ENCODE measurements around the gene KRT86.
A peak's percentile ranks its signal among the peaks of the same experiment; 100 is the strongest.

KRT86 gene

DNA sequence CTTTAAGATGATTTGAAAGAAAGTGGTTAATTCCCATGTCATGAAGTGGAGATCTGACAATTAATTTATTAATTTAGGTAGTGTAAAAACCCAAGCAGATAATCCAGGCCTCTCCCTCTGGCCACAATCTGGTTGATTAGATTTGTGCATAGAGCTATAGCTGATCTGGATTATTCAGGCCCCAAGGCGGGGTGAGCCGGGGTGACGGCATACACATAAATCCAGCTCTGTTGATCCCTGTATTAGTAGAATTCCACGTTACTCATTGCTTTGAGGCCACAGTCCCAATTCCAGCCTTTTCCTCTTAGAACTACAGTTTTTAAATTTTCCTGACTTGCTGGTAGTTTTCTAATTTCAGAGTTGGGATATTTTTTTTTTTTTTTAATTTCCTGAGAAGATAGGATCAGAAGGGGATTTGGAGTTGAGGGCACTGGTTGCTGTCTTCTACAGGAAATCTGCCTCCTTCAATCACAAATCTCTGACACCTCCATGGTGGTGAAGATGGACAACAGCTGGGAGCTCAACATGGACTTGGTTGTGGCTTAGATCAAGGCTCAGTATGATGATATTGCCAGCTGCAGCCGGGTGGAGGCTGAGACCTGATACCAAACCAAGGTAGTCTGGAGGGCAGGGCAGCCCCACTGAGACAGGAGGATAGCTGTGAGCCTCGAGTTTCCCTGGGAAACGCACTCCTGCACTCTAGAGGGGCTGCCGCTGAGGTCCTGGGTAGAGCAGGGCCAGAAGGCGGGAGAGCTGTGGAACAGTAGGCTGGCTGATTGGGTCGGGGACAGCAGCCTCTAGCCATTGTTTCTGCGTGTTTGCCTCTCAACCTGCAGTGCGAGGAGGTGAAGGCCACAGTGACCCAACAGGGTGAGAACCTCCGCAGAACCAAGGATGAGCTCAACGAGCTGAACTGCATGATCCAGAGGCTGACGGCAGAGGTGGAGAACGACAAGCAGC, 73.4 kb downstream of the KRT86 start:
- H3K9me3 ChIP-seq (ENCODE audit: control insufficient read depth, low read length): no peaks in the 10 kb centered on the region
- no peaks in the 10 kb centered on the region for H3K27me3 ChIP-seq (ENCODE audit: control insufficient read depth, insufficient read depth, low read length)
- H3K36me3 ChIP-seq (ENCODE audit: control insufficient read depth, insufficient read depth, low read length): no peaks in the 10 kb centered on the region
- no peak overlapping the region for H3K4me3 ChIP-seq (ENCODE audit: low read length)
- peaks cover 67% of the 10 kb centered on the region for H3K4me1 ChIP-seq (ENCODE audit: control insufficient read depth, insufficient read depth, low read length)
- peak overlapping the region; percentile 47 for H3K9ac ChIP-seq (ENCODE audit: low read length)

DNA sequence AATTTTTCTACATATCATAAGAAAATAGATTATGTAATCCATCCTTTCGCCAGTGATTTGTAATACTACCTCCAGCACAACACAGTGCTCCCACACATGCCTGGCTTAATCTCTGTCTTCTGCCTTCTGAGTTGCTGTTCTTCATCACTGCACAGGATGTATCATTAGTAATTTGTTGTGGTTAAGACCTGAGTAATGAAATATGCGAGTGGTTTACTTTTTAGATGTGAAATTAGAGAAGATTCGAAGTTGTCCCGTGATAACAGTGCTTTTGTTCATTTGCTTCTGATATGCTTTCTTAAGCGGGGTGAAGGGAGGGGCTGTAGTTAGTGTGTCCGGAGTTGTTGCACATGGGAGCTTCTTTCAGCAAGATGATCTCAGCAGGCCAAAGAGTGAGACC, 74.8 kb downstream of the KRT86 start:
- peaks cover 67% of the 10 kb centered on the region for H3K4me1 ChIP-seq (ENCODE audit: control insufficient read depth, insufficient read depth, low read length)
- no peaks in the 10 kb centered on the region for H3K27me3 ChIP-seq (ENCODE audit: control insufficient read depth, insufficient read depth, low read length)
- no peaks in the 10 kb centered on the region for H3K36me3 ChIP-seq (ENCODE audit: control insufficient read depth, insufficient read depth, low read length)
- no peaks in the 10 kb centered on the region for H3K9me3 ChIP-seq (ENCODE audit: control insufficient read depth, low read length)
- no peak overlapping the region for H3K4me3 ChIP-seq (ENCODE audit: low read length)
- no peak overlapping the region for H3K9ac ChIP-seq (ENCODE audit: low read length)

DNA sequence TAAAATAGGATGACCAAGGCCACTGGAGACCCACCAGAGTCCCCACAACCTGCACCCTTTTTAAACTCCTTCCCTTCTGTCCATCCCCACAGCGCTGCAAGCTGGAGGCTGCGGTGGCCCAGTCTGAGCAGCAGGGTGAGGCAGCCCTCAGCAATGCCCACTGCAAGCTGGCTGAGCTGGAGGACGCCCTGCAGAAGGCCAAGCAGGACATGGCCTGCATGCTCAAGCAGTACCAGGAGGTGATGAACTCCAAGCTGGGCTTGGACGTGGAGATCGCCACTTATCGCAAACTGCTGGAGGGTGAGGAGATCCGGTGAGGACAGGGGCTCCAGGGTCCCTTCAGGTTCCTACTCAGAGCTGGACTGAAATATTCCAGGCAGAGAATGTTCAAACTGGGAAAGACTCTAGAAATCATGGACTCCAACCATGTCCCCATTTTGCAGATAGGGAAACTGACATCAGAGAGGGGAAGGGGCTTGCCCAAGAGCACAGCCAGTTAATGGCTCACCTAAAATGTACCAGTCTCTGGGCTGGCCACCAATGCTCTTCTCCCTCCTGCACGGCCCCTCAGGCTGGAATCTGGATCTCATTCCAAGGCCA, 75.7 kb downstream of the KRT86 start:
- H3K9ac ChIP-seq (ENCODE audit: low read length): no peak overlapping the region
- no peaks in the 10 kb centered on the region for H3K9me3 ChIP-seq (ENCODE audit: control insufficient read depth, low read length)
- no peaks in the 10 kb centered on the region for H3K36me3 ChIP-seq (ENCODE audit: control insufficient read depth, insufficient read depth, low read length)
- no peaks in the 10 kb centered on the region for H3K27me3 ChIP-seq (ENCODE audit: control insufficient read depth, insufficient read depth, low read length)
- H3K4me1 ChIP-seq (ENCODE audit: control insufficient read depth, insufficient read depth, low read length): peaks cover 57% of the 10 kb centered on the region
- no peak overlapping the region for H3K4me3 ChIP-seq (ENCODE audit: low read length)

DNA sequence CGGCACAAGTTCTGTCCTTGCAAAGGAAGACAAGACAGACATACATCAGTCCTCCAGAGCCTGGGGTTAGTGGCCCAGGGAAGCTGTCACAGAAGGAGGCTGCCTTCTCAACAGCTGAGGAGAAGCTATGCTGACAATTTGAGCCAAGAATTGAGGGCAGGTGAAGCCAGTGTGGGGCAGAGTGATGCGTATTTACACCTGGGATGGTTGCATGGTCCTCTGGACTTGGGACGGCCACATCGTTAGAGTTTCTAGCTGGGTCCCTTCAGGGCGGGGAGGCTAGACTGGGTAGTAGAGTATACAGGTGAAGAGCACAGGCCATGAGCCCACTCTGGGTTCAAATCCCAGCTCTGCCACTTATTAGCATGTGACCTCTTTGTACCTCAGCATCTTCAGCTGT, 76.3 kb downstream of the KRT86 start:
- no peaks in the 10 kb centered on the region for H3K27me3 ChIP-seq (ENCODE audit: control insufficient read depth, insufficient read depth, low read length)
- peaks cover 53% of the 10 kb centered on the region for H3K4me1 ChIP-seq (ENCODE audit: control insufficient read depth, insufficient read depth, low read length)
- H3K4me3 ChIP-seq (ENCODE audit: low read length): no peak overlapping the region
- H3K9me3 ChIP-seq (ENCODE audit: control insufficient read depth, low read length): no peaks in the 10 kb centered on the region
- H3K9ac ChIP-seq (ENCODE audit: low read length): no peak overlapping the region
- H3K36me3 ChIP-seq (ENCODE audit: control insufficient read depth, insufficient read depth, low read length): no peaks in the 10 kb centered on the region

DNA sequence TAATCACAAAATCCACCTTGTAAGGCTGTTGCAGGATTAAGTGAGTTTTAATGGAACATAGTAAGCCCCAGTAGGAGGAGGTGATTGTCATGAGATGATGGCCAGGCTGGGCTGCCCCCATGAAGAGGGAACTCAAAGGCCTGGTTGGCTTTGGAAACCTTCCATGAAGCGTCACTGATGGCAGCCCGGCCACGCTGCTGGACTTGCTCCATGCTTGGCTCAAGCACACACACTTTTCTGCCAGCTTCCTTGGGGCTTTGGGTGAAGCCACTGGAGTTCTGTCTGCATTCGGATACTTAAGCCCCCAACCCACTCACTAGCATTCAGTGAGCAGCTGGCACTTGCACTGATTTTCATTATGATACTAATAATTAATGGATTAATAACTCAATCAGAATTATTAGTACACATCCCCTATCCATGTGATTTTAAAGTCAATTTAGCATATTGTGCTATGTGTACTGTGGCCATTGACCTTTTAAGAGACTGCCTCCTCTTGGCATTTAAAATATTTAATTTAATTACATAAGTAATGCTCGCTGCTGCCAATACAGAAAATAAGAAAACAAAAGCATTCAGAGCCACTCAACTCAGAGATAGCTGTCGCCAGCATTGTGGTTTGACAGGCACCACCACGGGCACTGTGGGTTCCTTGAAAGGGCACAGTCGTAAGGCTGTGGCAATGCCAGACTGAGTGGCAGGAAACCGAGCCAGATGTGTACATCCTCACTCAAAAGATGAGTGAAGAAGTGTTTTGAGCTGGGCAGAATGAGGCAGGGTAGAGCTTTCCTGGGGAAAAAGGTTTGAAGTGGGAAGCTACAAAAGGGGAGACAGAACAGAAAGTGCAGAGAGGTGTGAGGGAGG, 77.0 kb downstream of the KRT86 start:
- no peak overlapping the region for H3K4me3 ChIP-seq (ENCODE audit: low read length)
- H3K9me3 ChIP-seq (ENCODE audit: control insufficient read depth, low read length): no peaks in the 10 kb centered on the region
- no peaks in the 10 kb centered on the region for H3K36me3 ChIP-seq (ENCODE audit: control insufficient read depth, insufficient read depth, low read length)
- no peaks in the 10 kb centered on the region for H3K27me3 ChIP-seq (ENCODE audit: control insufficient read depth, insufficient read depth, low read length)
- peaks cover 47% of the 10 kb centered on the region for H3K4me1 ChIP-seq (ENCODE audit: control insufficient read depth, insufficient read depth, low read length)
- H3K9ac ChIP-seq (ENCODE audit: low read length): no peak overlapping the region

DNA sequence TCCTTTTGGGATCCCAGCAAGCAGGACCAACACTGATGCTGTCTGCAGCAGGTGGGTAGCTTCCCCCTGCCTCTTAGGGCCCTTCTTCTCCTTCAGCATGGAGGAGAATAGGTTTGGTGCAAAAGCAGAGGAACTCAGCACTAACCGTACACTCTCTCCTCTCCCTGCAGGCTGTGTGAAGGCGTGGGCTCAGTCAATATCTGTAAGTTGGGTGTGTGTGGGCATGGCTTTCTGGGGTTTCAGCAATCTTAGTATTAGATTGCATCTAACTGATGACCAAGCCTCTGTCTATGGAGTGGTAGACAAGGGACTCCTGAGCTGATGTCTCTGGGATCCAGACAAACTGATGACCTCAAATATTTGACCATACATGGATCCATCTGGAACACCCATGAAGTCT, 78.5 kb downstream of the KRT86 start:
- Histone ChIP-seq H3K4me1 (ENCODE audit: control insufficient read depth, insufficient read depth, low read length) (peaks cover 34% of the 10 kb centered on the region), H3K36me3 (ENCODE audit: control insufficient read depth, insufficient read depth, low read length) (no peaks in the 10 kb centered on the region), H3K9ac (ENCODE audit: low read length) (no peak overlapping the region), H3K4me3 (ENCODE audit: low read length) (no peak overlapping the region), H3K9me3 (ENCODE audit: control insufficient read depth, low read length) (no peaks in the 10 kb centered on the region), H3K27me3 (ENCODE audit: control insufficient read depth, insufficient read depth, low read length) (no peaks in the 10 kb centered on the region)

DNA sequence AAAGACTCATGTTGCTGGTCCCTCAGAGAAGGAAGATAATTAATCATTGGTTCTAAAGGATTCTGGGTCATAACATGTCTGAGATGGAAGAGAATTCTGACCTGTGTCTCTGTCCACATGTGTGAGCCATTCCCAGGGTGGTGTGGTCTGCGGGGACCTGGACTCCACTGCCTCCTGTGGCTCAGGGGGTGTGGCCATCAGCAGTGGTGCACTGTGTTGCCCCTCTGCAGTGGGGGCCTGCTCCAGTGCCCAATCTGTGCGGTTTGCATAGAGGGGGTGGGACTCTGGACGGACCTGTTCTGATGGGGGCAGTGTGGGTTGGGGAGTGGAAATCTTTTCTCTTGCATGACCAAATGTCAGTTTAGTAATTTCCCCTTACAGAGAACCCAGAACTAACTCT, 79.3 kb downstream of the KRT86 start:
- peaks cover 29% of the 10 kb centered on the region for H3K4me1 ChIP-seq (ENCODE audit: control insufficient read depth, insufficient read depth, low read length)
- no peaks in the 10 kb centered on the region for H3K36me3 ChIP-seq (ENCODE audit: control insufficient read depth, insufficient read depth, low read length)
- no peaks in the 10 kb centered on the region for H3K9me3 ChIP-seq (ENCODE audit: control insufficient read depth, low read length)
- H3K9ac ChIP-seq (ENCODE audit: low read length): no peak overlapping the region
- no peaks in the 10 kb centered on the region for H3K27me3 ChIP-seq (ENCODE audit: control insufficient read depth, insufficient read depth, low read length)
- no peak overlapping the region for H3K4me3 ChIP-seq (ENCODE audit: low read length)

DNA sequence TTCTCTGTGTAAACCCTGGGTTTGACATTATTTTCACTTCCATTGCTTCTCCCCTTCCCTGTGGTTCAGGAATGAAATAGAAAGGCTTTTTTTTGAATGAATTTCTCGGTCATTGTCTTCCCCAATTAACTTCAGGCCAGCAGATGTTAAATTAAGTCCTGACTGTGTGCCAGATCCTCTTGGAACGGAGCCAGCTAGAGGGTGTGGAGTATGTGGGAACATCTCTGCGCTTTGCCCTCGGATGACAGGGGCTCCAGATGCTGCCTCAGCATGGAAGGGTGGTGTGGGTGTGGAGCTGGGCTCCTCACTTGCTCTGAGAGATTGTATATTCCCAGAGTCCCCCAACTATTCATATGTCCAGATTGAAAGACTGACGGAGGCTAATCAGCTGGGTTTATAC, 79.8 kb downstream of the KRT86 start:
- Histone ChIP-seq H3K36me3 (ENCODE audit: control insufficient read depth, insufficient read depth, low read length) (no peaks in the 10 kb centered on the region), H3K9ac (ENCODE audit: low read length) (no peak overlapping the region), H3K27me3 (ENCODE audit: control insufficient read depth, insufficient read depth, low read length) (no peaks in the 10 kb centered on the region), H3K9me3 (ENCODE audit: control insufficient read depth, low read length) (no peaks in the 10 kb centered on the region), H3K4me3 (ENCODE audit: low read length) (no peak overlapping the region), H3K4me1 (ENCODE audit: control insufficient read depth, insufficient read depth, low read length) (peaks cover 29% of the 10 kb centered on the region)

DNA sequence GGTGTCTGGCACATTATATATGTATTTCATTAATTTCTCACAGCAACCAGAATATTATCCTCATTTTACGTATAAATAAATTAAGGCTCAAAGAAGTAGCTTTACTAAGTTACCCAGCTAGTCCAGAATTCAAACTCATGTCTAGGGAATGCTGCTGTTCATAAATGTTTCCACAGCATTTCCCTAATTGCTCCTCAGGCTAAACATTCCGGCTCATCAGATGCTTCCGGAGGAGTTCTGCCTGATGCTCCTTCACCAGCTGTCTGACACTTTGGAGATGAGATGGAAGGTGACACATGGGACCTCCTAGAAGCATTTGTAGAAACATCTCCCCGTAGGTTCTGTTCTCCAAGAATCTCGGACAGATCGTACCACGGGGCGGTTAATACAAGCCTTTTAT, 80.7 kb downstream of the KRT86 start:
- Histone ChIP-seq H3K9me3 (ENCODE audit: control insufficient read depth, low read length) (no peaks in the 10 kb centered on the region), H3K4me1 (ENCODE audit: control insufficient read depth, insufficient read depth, low read length) (peaks cover 29% of the 10 kb centered on the region), H3K27me3 (ENCODE audit: control insufficient read depth, insufficient read depth, low read length) (no peaks in the 10 kb centered on the region), H3K36me3 (ENCODE audit: control insufficient read depth, insufficient read depth, low read length) (no peaks in the 10 kb centered on the region), H3K4me3 (ENCODE audit: low read length) (no peak overlapping the region), H3K9ac (ENCODE audit: low read length) (no peak overlapping the region)

DNA sequence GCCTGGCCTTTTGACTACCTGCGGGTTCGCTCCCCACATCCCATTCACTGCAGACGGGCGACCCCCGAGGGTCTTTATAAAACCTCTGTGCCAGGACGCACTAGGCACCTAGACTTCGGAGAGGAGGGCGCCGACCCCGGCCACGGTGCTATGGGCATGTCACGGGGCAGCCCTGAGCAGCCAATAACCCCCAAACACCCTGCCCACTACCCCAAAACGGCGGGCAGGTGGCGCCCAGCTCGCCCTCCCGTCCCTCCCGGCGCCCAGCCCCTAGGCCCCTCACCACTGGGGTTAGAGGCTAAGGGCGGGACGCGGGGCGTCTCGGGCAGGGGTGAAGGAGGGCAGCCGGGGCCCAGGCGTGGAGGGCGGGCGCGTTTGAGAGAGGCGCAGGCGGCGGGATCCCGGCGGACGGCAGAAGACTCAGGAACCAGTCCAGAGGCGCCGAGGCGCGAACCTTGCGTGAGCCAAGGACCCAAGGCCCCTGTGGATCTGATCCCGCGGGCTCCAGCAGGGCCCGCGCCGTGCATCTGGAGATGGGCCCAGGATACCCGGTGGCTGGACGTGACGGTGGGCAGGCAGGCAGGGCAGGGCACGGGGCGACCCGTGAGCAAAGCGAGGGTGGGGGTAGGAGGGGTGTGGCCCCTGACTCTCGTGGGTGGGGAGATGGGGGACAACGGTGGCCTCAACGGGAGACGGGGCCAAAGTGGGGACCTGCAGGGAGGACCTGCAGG, 81.8 kb downstream of the KRT86 start:
- Histone ChIP-seq H3K4me1 (ENCODE audit: control insufficient read depth, insufficient read depth, low read length) (peaks cover 26% of the 10 kb centered on the region), H3K9me3 (ENCODE audit: control insufficient read depth, low read length) (no peaks in the 10 kb centered on the region), H3K27me3 (ENCODE audit: control insufficient read depth, insufficient read depth, low read length) (no peaks in the 10 kb centered on the region), H3K4me3 (ENCODE audit: low read length) (no peak overlapping the region), H3K36me3 (ENCODE audit: control insufficient read depth, insufficient read depth, low read length) (no peaks in the 10 kb centered on the region), H3K9ac (ENCODE audit: low read length) (no peak overlapping the region)

DNA sequence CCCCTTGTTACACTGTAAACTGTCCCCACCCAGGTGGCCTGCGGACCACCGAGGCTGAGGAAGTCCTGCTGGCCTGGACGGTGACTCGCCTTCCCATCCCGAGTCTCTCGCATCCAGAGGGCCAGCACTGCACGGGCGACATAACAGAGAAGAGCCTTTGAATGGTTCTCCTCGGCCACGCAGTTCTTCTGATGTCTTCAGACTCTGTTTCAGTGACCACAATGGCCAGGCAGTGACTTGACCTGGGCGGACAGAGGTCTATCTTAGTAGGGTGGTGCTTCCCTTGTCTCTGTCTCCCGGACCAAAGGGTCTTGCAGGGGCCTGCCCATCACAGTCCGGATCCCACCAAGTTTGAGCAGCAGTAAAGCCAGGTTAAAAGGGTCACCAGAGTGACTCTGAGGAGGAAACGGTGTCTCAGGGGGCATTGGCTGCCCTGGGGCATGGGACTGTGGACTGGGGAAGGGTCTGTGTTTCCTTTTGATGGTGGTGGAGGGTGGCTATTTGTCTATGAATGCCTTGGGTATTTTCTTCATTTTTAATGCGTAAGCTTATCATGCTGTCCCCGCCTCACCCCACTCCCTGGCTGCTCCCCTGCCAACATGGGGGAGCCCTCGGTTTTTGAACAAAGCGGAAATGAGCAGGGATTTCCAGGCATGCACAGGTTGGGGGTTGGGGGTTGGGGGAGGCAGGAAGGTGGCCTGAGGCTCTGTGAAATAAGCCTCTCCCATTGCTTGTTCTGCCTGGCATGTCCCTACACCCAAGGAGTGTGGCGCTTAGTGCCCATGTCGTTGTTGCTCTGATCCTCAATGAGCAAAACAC, 82.5 kb downstream of the KRT86 start:
- no peaks in the 10 kb centered on the region for H3K9me3 ChIP-seq (ENCODE audit: control insufficient read depth, low read length)
- no peak overlapping the region for H3K9ac ChIP-seq (ENCODE audit: low read length)
- H3K4me3 ChIP-seq (ENCODE audit: low read length): no peak overlapping the region
- no peaks in the 10 kb centered on the region for H3K36me3 ChIP-seq (ENCODE audit: control insufficient read depth, insufficient read depth, low read length)
- peaks cover 18% of the 10 kb centered on the region for H3K4me1 ChIP-seq (ENCODE audit: control insufficient read depth, insufficient read depth, low read length)
- H3K27me3 ChIP-seq (ENCODE audit: control insufficient read depth, insufficient read depth, low read length): no peaks in the 10 kb centered on the region

Measured in mucosa of stomach (tissue), 1 donor.